GM18861 (cell line): Measurements from ENCODE around the gene IRAK2.

Source experiments
- ATAC-seq: cut with Tn5 transposase; IDR thresholded peaks from one replicate; pipeline ENCODE4 v1.9.1; 2021; ENCODE audit not compliant: unreplicated experiment

IRAK2 gene

GRCh38 chr3:10223676-10224639 is 59.2 kb downstream of the IRAK2 start:
- ATAC-seq, result peak; percentile 79

GRCh38 chr3:10224794-10225665 is 60.3 kb downstream of the IRAK2 start:
- ATAC-seq, result peak; percentile 36

DNA sequence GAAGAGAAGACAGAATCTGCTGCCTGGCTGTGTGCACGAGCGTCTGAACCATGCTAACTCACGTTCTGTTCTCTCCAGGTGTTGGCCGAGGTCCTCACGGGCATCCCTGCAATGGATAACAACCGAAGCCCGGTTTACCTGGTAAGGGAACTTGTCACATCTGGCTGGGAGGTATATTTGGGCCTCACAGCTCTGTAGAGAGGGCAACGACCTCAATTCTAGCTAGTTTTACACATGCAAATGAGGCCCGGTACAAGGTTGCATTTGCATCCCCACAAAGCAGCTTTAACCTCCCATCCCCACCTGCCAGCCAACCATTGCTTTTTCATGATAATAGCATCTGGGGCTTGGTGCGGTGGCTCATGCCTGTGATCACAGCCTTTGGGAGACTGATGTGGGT is 61.6 kb downstream of the IRAK2 start:
- no peak for ATAC-seq

- ATAC-seq, result no peak
These were observed 63.7 kb downstream of the IRAK2 start for GRCh38 chr3:10228248-10228950.

DNA sequence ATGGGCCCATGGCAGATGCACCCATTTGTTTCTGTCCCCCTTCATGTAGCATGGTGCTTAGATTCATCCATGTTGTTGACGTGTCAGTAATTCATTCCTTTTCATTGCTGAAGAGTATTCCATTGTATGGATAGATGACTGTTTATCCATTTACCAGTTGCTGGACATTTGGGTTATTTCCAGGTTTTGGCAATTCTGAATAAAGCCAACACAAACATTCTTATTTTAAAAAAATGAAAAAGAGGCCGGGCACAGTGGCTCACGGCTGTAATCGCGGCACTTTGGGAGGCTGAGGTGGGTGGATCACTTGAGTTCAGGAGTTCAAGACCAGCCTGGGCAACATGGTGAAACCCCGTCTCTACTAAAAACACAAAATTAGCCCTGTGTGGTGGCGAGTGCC is 64.9 kb downstream of the IRAK2 start:
- ATAC-seq, result no peak

GRCh38 chr3:10232137-10232536 is 67.4 kb downstream of the IRAK2 start:
- ATAC-seq, result no peak

DNA sequence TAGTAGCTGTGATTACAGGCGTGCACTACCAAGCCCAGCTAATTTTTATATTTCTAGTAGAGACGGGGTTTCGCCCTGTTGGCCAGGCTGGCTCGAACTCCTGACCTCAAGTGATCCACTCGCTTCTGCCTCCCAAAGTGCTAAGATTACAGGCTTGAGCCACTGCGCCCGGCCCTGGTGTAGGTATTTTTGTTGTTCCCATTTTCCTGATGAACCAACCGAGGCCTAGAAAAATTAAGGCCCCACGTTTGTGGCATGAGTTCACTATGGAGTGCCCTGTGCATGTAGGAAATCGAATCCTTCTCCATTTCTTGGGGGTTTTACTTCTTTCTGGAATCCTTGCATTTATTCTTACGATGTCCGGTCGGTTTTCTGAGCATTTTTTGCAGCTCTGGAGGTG is 69.3 kb downstream of the IRAK2 start:
- no peak for ATAC-seq

- ATAC-seq, result no peak
These were observed 70.0 kb downstream of the IRAK2 start for GRCh38 chr3:10234526-10235230.

- no peak for ATAC-seq
These were observed 70.8 kb downstream of the IRAK2 start for GRCh38 chr3:10235551-10235950.

GRCh38 chr3:10238345-10239183 is 73.8 kb downstream of the IRAK2 start:
- ATAC-seq, result no peak

- ATAC-seq, result no peak
These were observed 76.1 kb downstream of the IRAK2 start for GRCh38 chr3:10240799-10241198.

DNA sequence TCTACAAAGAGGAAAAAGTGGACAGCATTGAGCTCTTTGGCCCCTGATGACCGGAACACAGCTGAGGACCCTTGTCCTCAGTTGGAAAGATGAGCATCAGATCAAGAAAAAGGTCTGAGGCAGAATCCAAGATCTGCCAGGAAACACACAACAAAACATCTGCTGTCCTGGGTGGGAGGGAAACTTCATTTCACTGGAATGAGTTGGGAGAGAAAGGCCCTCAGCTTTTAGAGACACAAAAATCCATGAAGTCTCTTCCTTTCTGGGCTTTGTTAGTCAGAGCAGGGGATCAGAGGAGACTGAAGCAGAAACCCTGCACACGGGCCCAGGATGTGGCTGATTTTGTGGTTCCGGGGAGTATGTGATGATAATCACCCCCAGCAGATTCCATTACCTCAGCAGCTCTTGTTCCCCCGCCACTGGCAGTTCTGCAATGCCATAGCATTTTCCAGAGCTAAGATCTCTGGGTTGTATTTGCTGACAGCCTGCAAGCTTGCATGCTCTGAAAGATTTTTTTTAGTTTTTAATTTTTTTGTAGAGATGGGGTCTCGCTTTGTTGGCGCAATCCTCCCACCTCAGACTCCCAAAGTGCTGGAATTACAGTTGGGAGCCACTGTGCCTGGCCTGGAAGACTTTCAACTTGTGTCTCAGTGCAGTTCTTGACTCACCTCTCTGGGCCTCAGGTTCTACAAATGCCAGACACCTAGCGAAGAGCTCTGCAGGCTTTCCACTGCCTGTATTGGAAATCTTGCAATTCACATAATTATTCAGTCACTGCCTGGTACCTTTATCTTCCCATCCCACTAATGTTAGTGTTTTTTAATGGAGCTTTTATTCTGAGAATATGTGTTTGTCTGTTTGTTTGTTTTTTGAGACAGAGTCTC is 77.7 kb downstream of the IRAK2 start:
- ATAC-seq, result no peak

DNA sequence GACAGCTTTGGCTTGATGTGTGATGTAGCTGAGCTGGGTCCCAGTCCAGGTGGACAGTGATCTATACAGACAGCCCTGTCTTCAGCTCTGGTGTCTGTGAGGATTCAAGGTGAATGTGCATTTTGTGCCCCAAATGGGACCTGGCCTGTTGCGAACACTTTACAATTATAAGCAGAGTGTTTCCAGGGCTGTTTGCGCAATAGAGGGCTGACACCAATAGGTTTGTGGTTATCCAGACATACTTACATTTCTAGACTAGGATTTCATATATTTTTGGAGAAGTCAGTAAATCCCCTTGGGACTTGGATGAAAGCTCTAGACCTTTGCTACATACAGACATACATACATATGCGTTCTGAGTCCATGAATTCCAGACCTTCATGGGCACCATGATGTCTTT is 79.3 kb downstream of the IRAK2 start:
- ATAC-seq, result no peak

DNA sequence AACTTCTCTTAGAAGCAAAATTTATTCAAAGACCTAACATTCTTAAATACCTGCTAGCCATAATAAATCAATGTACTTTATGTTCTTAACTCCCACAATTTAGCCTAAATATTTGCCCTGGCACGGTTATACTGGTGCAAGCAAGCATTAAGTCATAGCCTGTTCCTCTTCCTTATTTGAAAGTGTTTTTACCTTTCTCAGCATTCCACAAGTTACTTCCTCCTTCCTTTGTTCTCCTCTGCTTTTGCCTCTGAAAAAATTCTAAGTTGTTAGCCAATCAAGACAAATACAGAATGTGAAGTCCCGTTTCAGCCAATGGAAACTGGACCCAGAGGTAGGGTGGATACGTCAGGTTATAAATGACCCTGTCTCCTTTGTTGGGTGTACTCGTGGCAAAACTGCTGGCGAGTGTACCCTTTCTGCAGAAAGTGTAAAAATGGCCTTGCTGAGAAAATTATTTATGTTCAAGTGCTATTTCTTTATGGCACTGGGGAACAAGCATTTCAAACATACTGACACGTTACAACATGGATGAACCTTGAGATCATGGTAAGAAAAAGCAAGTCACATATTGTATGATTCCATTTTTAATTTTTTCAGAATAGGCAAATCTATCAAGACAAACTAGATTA is 80.5 kb downstream of the IRAK2 start:
- no peak for ATAC-seq

DNA sequence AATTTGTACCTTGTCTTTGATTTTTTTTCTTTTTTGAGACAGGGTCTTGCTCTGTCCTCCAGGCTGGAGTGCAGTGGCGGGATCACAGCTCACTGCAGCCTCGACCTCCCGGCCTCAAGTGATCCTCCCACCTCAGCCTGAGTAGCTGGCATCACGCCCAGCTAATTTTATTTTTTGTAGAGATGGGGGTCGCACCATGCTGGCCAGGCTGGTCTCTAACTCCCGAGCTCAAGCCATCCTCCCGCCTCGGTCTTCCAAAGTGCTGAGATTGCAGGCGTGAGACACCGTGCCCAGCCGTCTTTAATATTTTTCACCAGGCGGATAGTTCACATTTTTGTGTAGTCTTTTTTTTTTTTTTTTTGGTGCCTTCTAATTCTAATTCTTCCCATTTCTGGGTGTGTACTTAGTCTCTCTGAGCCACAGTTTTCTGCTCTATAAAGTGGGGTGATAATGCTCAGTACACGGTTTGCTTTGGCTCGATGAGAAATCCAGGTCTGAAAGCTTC is 83.0 kb downstream of the IRAK2 start:
- no peak for ATAC-seq

- ATAC-seq, result peak; percentile 95
These were observed 83.7 kb downstream of the IRAK2 start, which contains the start of gene TATDN2 for GRCh38 chr3:10248184-10248983. Gene TATDN2 (plus strand): TSS chr3:10248459. CDS start chr3:10249201, 742 bp downstream.
